ENCODE data around the gene SLC25A38. TPM values are rescaled to one million over a fixed set of nuclear protein-coding genes. Genes with fewer than 3 reads are reported as not detected.

SLC25A38 gene
- total and polyA plus RNA-seq, 11 donors, result 13.6 to 34.8 (median 20.9) TPM

- no peaks in the 10 kb centered on the region for H3K9me3 ChIP-seq
- intact Hi-C loops (cut with DNase I), result no loop called here
- H3K4me3 ChIP-seq, result no peak overlapping the region
- ATAC-seq, result no peak
- TF ChIP-seq CTCF (IDR thresholded peaks at IDR 0.05), result no peak
- no peak for TF ChIP-seq POLR2A (IDR thresholded peaks at IDR 0.05)
- peaks cover 0 to 15% (median 7%) of the 10 kb centered on the region in 12 donors for H3K4me1 ChIP-seq
- no peaks in the 10 kb centered on the region for H3K27me3 ChIP-seq
- WGBS, 4 donors, result 91 to 97% (median 94%) methylated on average over 11 of the region's 11 CpGs
- peak overlapping the region in 8 of 12 donors; percentile 40 to 78 (median 71) for H3K27ac ChIP-seq
- H3K36me3 ChIP-seq, result no peaks in the 10 kb centered on the region
- DNase-seq, result no peak
These were observed 46.3 kb downstream of the SLC25A38 start for GRCh38 chr3:39429466-39429865.

- WGBS, 4 donors, result 86 to 96% (median 92%) methylated on average over 5 of the region's 5 CpGs
- H3K4me3 ChIP-seq, result no peak overlapping the region
- TF ChIP-seq CTCF (IDR thresholded peaks at IDR 0.05) (no peak), POLR2A (IDR thresholded peaks at IDR 0.05) (no peak)
- no peak overlapping the region for H3K27ac ChIP-seq
- no peak for ATAC-seq
- no peak for DNase-seq
- H3K4me1 ChIP-seq, result peaks cover 0 to 15% (median 7%) of the 10 kb centered on the region in 12 donors
- H3K36me3 ChIP-seq, result no peaks in the 10 kb centered on the region
- H3K27me3 ChIP-seq, result no peaks in the 10 kb centered on the region
- no peaks in the 10 kb centered on the region for H3K9me3 ChIP-seq
- intact Hi-C loops (cut with DNase I), result loop anchor here in 1 of 10 donors (10.0 kb wide), 1 partner anchor 1482 kb away; no protein-coding TSS in a partner anchor
These were observed 49.2 kb downstream of the SLC25A38 start for GRCh38 chr3:39432342-39432741.

GRCh38 chr3:39433642-39434041 is 50.5 kb downstream of the SLC25A38 start:
- WGBS, 4 donors, result 36 to 64% (median 56%) methylated on average over 3 of the region's 3 CpGs
- DNase-seq (no peak), ATAC-seq (peak in 2 of 4 donors; percentile 52 to 67)
- no peaks in the 10 kb centered on the region for H3K27me3 ChIP-seq
- H3K36me3 ChIP-seq, result no peaks in the 10 kb centered on the region
- intact Hi-C loops (cut with DNase I), result loop anchor here in 1 of 10 donors (10.0 kb wide), 1 partner anchor 1481 kb away; no protein-coding TSS in a partner anchor
- H3K4me3 ChIP-seq, result peak overlapping the region in 2 of 12 donors; percentile 5 to 30
- no peaks in the 10 kb centered on the region for H3K9me3 ChIP-seq
- H3K4me1 ChIP-seq, result peaks cover 0 to 13% (median 6%) of the 10 kb centered on the region in 12 donors
- TF ChIP-seq CTCF (IDR thresholded peaks at IDR 0.05) (no peak), POLR2A (IDR thresholded peaks at IDR 0.05) (no peak)
- peak overlapping the region in 9 of 12 donors; percentile 48 to 82 (median 71) for H3K27ac ChIP-seq

GRCh38 chr3:39434574-39434973 is 51.4 kb downstream of the SLC25A38 start:
- Histone ChIP-seq H3K36me3 (no peaks in the 10 kb centered on the region), H3K4me1 (peaks cover 0 to 11% (median 5%) of the 10 kb centered on the region in 12 donors), H3K27me3 (no peaks in the 10 kb centered on the region), H3K9me3 (no peaks in the 10 kb centered on the region), H3K27ac (no peak overlapping the region), H3K4me3 (no peak overlapping the region)
- DNase-seq (no peak), ATAC-seq (peak in 1 of 4 donors; percentile 25)
- TF ChIP-seq POLR2A (IDR thresholded peaks at IDR 0.05), result no peak
- no peak for TF ChIP-seq CTCF (IDR thresholded peaks at IDR 0.05)
- WGBS, 4 donors, result 65 to 85% (median 79%) methylated on average over 5 of the region's 5 CpGs
- intact Hi-C loops (cut with DNase I), result loop anchor here in 1 of 10 donors (10.0 kb wide), 1 partner anchor 1480 kb away; no protein-coding TSS in a partner anchor
